Stimulated activated naive CD8-positive, alpha-beta T cell treated with anti-CD3 and anti-CD28 coated beads, Interleukin-15, Interleukin-2, amounts not matched to agents 100 U/mL and 50 U/mL, for 24 hours (primary cell): ENCODE measurements around the gene RBM6.
"Not testable (repeated sequence)": the region's sequence is repeated elsewhere in the genome, so short reads cannot be mapped to it uniquely, and the experiment has no call there.

Experiments
- ATAC-seq: fragments of 150-1000 bp; cut with Tn5 transposase; one replicate; pipeline ENCODE4 v1.10.0; 2021
- DNase-seq: peaks from one replicate; pipeline ENCODE4 v3.0.0; 2021

RBM6 gene

GRCh38 chr3:49976942-49977341, 37.0 kb downstream of the RBM6 start:
- DNase-seq (no peak), ATAC-seq (no peak)

- DNase-seq: no peak
- no peak for ATAC-seq
Measured at GRCh38 chr3:49984394-49984793, 44.4 kb downstream of the RBM6 start.

GRCh38 chr3:49992326-49992725, 52.4 kb downstream of the RBM6 start:
- ATAC-seq (no peak), DNase-seq (no peak)

- DNase-seq: no peak
- ATAC-seq: no peak
Measured at GRCh38 chr3:49994476-49994875, 54.5 kb downstream of the RBM6 start.

- no peak for ATAC-seq
Measured at GRCh38 chr3:49996016-49996415, 56.1 kb downstream of the RBM6 start.

GRCh38 chr3:49997862-49998261, 57.9 kb downstream of the RBM6 start:
- DNase-seq (no peak), ATAC-seq (no peak)

More at GRCh38 chr3:49996016-49996415, 56.1 kb downstream of the RBM6 start:
- no peak for DNase-seq

DNA sequence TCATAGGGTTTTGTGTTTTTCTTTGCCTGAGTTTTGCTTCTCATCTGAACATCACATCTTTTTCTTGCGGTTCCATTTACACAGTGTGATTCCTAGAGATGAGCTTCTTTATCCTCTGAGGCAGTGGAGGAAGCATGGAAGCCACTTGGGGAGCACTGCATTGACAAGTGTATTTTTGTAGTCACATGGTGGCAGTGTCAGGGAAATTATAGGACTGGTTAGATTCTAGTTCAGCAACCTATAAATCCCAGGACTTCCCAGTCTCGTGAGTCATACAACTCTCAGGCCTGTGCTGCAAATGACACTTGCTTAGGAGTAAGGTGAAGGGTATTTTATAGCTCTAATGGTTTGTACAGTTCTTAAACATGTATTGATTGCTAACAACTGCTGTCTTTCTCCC, 58.4 kb downstream of the RBM6 start:
- no peak for DNase-seq
- ATAC-seq: no peak

GRCh38 chr3:50001511-50001910, 61.6 kb downstream of the RBM6 start:
- ATAC-seq: no peak
- DNase-seq: no peak

DNA sequence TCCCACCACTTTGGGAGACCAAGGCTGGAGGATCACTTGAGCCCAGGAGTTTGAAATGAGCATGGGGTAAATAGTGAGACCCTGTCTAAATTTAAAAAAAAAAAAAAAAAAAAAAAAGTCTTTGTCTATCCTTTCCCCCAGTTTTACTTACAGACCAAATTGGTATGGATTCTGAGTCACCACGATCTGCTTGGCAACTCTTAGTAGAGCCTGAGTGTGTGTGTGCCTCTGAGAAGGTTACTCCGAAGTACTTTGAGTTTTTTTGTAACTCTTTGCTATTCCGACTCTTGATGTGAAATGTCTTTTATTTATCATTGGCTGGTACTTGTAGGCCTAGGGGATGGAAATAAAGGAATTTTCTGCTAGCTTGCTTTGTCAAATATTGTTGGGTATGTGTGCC, 63.3 kb downstream of the RBM6 start:
- ATAC-seq: no peak
- no peak for DNase-seq

DNA sequence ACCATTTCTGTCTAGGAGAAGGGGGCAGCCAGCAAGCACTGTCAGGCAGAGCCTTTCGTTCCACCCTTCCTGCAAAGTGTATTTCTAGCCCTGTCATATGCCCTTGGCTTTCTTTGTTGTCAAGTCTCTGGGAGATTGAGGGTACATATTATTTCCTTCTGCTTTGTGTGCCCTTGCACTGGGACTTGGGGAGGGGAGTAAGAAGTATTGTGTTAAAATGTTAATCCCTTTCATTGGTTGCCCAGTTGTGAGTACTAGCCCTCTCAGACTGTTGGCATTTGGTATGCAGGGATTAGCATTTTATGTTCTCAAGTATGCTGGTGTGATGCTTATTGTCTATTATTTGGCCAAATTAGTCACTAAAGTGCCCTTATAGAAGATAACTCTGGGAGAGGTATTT, 63.9 kb downstream of the RBM6 start:
- DNase-seq: no peak
- ATAC-seq: no peak

DNA sequence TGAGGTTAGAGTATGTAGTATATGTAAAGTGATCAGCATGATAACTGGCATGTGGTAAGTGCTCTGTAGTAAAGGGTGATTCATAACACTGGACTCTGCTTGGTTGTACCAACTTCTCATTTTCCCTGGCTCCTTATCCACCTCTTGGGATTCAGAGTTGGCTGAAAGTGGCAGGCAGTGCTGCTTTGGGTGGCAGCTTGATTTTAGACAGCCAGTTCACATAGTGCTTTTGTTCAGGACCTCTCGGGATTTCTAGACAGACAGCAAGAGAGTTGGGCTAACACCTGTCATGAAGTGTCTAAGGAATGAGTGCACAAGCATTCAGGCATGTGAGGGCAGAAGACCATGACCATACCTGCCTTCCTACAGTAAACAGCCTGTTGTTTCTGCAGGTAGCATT, 69.0 kb downstream of the RBM6 start:
- ATAC-seq (no peak), DNase-seq (no peak)

DNA sequence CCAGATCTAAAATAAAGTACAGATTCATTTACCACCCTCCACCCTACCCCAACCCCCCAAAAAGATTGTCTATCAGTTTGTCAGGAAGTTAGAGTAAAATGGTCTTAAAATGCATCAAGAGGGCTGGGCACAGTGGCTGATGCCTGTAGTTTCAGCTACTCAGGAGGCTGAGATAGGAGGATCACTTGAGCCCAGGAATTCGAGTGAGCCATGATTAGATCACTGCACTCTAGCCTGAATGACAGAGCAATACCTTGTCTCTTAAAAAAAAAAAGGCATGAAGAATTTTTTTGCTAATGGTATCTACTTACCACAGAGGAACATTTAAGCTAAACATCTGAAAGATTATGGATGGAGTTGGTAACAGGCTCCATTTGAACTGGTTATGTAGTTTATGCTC, 71.0 kb downstream of the RBM6 start:
- DNase-seq: no peak
- ATAC-seq: no peak

DNA sequence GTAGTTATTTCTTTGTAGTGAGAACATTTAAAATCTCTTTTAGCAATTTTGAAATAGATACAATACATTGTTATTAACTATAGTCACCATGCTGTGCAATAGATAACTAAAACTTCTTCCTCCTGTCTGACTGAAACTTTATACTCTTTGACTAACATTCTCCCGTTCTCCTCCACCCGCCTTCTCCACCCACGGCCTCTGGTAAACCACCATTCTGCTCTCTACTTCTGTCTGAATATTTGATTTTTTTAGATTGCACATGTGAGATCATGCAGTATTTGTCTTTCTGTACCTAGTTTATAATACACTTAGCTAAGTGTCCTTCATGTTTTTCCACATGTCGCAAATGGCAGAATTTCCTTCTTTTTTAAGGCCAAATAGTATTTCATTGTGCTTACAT, 76.0 kb downstream of the RBM6 start:
- DNase-seq (peak; percentile 5), ATAC-seq (no peak)

DNA sequence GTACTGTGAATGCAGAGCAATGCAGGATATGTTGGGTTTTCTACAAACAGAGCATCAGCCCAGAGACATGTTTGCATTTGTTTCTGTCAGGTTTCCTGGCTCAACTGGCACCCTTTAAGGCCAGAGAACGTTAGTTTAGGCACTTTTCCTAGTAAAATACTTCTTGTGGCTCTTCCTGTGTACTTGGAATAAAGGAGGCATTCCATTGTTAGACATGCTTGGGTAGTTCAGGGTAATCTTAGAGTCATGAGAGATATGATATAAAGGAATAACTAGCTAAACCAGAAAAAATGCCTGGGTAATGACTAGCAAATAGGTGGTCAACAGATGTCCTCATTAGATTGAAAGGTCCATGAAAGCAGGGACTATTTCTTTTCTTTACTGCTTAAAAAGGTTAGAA, 88.4 kb downstream of the RBM6 start:
- ATAC-seq (no peak), DNase-seq (no peak)

DNA sequence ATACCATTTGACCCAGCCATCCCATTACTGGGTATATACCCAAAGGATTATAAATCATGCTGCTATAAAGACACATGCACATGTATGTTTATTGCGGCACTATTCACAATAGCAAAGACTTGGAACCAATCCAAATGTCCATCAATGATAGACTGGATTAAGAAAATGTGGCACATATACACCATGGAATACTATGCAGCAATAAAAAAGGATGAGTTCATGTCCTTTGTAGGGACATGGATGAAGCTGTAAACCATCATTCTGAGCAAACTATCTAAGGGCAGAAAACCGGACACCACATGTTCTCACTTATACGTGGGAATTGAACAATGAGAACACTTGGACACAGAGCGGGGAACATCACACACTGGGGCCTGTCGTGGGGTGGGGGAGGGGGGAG, 91.3 kb downstream of the RBM6 start:
- not testable (repeated sequence) for DNase-seq, ATAC-seq

- DNase-seq (no peak), ATAC-seq (peak; percentile 84)
Measured at GRCh38 chr3:50044976-50045375, 105.0 kb downstream of the RBM6 start.

- ATAC-seq (no peak), DNase-seq (no peak)
Measured at GRCh38 chr3:50047426-50047825, 107.5 kb downstream of the RBM6 start.

DNA sequence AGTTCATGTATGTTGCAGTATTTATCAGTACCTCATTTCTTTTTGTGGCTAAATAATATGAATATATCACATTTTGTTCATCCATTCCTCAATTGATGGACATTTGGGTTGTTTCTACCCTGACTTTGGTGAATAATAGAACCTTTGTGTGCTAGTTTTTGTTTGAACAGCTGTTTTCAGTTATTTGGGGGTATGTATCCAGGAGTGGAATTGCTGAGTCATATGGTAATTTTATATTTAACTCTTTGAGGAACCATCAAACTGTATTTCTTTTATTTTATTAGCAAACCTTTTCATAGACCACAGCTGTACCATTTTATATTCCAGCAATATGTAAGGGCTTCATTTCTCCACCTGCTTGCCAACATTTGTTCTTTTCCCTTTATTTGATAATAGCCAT, 110.4 kb downstream of the RBM6 start:
- DNase-seq: no peak
- no peak for ATAC-seq

- ATAC-seq (no peak), DNase-seq (no peak)
Measured at GRCh38 chr3:50057756-50058155, 117.8 kb downstream of the RBM6 start.

- no peak for ATAC-seq
- DNase-seq: no peak
Measured at GRCh38 chr3:50068134-50068533, 128.2 kb downstream of the RBM6 start.

DNA sequence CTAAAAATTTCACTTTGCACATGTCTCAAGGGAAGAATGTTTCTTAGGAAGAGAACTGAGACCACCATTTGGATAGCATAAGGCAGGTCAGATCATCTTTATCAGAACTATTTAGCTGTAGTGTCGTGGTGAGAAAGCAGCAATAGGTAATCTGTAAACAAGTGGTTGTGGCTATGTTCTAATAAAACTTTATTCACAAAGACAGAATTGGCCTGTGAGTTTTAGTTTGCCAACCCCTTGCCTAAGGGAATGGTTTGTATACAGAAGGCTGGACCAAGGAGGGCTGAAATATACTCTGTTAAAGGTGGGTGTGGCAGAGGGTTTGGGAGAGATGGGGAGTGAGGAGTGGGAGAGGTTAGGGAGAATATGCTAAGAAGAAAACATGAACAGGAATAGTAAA, 138.1 kb downstream of the RBM6 start:
- DNase-seq (no peak), ATAC-seq (no peak)

DNA sequence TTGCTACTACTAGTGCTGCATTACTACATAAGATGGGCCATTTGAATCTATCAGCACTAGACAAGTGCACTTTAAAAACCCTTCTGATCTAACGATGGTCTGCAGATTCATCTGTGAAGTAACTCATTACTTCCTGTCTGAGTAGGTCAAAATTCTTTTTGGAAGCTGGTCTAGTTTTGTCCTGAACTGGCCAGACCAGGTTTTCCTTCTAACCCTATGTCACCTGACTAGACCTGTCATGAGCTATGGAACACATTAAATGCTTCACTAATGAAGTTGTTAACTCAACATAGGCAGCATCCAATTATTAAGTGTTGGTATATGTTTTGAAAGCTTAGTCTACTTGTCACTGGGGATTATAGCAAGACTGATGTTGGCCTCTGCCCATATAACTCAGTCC, 138.7 kb downstream of the RBM6 start:
- ATAC-seq: no peak

DNA sequence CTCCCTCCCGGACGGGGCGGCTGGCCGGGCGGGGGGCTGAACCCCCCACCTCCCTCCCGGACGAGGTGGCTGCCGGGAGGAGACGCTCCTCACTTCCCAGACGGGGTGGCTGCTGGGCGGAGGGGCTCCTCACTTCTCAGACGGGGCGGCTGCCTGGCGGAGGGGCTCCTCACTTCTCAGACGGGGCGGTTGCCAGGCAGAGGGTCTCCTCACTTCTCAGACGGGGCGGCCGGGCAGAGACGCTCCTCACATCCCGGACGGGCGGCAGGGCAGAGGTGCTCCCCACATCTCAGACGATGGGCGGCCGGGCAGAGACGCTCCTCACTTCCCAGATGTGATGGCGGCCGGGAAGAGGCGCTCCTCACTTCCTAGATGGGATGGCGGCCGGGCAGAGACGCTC, 145.0 kb downstream of the RBM6 start:
- ATAC-seq, DNase-seq: not testable (repeated sequence)

More for the DNA sequence above, 138.7 kb downstream of the RBM6 start:
- no peak for DNase-seq

- ATAC-seq: peak; percentile 100
- DNase-seq: peak; percentile 93
Measured at GRCh38 chr3:50088725-50089608, 149.0 kb downstream of the RBM6 start, which contains the start of gene RBM5. TSS of gene RBM5 (plus strand) at chr3:50088919. CDS start at chr3:50090435, 1,516 bp downstream.
